HepG2 (cell line): ENCODE results near the gene ZNF223. TPM values are rescaled to one million over a fixed set of nuclear protein-coding genes. Genes with fewer than 3 reads are reported as not detected.
A peak's percentile ranks its signal among the peaks of the same experiment; 100 is the strongest.

Source experiments
- ATM ChIP-seq: fragments of 450-650 bp; IDR thresholded peaks from 2 replicates; pipeline ENCODE4 v1.7.1; 2017; ENCODE audit warnings: mild to moderate bottlenecking, borderline replicate concordance
- BORCS8-MEF2B ChIP-seq: sonication (generic); formaldehyde crosslinking; IDR thresholded peaks from 2 replicates; pipeline ENCODE4 v1.8.0; 2022; ENCODE audit warnings: mild to moderate bottlenecking, missing genetic modification reagents
- CC2D1A ChIP-seq: sonication (generic); formaldehyde crosslinking; IDR thresholded peaks from 2 replicates; pipeline ENCODE4 v1.8.1; 2023; ENCODE audit warnings: mild to moderate bottlenecking, missing genetic modification reagents
- CREBL2 ChIP-seq: sonication (generic); formaldehyde crosslinking; IDR thresholded peaks from 2 replicates; pipeline ENCODE4 v1.8.1; 2023; ENCODE audit warnings: missing genetic modification reagents, mild to moderate bottlenecking, borderline replicate concordance
- DBP ChIP-seq: sonication (generic); formaldehyde crosslinking; IDR thresholded peaks from 2 replicates; pipeline ENCODE4 v1.4.0; 2020; ENCODE audit warnings: missing genetic modification reagents; ENCODE audit errors: not compliant biosample characterization
- ERF ChIP-seq: IDR thresholded peaks from 2 replicates; pipeline ENCODE4 v1.6.1; 2018; ENCODE audit warnings: missing biosample characterization, missing genetic modification reagents
- GZF1 ChIP-seq: sonication (generic); formaldehyde crosslinking; IDR thresholded peaks from 2 replicates; pipeline ENCODE4 v1.5.1; 2020; ENCODE audit warnings: mild to moderate bottlenecking, missing genetic modification reagents
- HDAC1 ChIP-seq: sonication (generic); formaldehyde crosslinking; IDR thresholded peaks from 2 replicates; pipeline ENCODE4 v1.5.1; 2020; ENCODE audit warnings: mild to moderate bottlenecking, missing genetic modification reagents
- NFIC ChIP-seq: IDR thresholded peaks from 2 replicates; pipeline ENCODE4 v1.6.1; 2012; ENCODE audit warnings: mild to moderate bottlenecking, low read length, inconsistent platforms
- ZBTB1 ChIP-seq: sonication (generic); formaldehyde crosslinking; IDR thresholded peaks from 2 replicates; pipeline ENCODE4 v1.4.0; 2020; ENCODE audit warnings: missing genetic modification reagents, borderline replicate concordance
- ZNF34 ChIP-seq: sonication (generic); formaldehyde crosslinking; IDR thresholded peaks from 2 replicates; pipeline ENCODE4 v1.4.0; 2020; ENCODE audit warnings: mild to moderate bottlenecking, missing genetic modification reagents, borderline replicate concordance
- ZNF367 ChIP-seq: sonication (generic); formaldehyde crosslinking; IDR thresholded peaks from 2 replicates; pipeline ENCODE4 v1.4.0; 2020; ENCODE audit warnings: missing genetic modification reagents, borderline replicate concordance
- ZNF569 ChIP-seq: sonication (generic); formaldehyde crosslinking; IDR thresholded peaks from 2 replicates; pipeline ENCODE4 v1.5.0; 2020; ENCODE audit warnings: mild to moderate bottlenecking, missing genetic modification reagents, moderate library complexity, borderline replicate concordance
- ZNF597 ChIP-seq: sonication (generic); formaldehyde crosslinking; IDR thresholded peaks from 2 replicates; pipeline ENCODE4 v1.5.0; 2020; ENCODE audit warnings: missing genetic modification reagents
- ZNF777 ChIP-seq: sonication (generic); formaldehyde crosslinking; IDR thresholded peaks from 2 replicates; pipeline ENCODE4 v1.4.0; 2020; ENCODE audit warnings: missing genetic modification reagents
- ZNF792 ChIP-seq: IDR thresholded peaks from 2 replicates; pipeline ENCODE4 v1.6.1; 2016
- polyA plus RNA-seq, 8 experiments: library from polyadenylated mRNA; depleted of rRNA in 3 of 8; stranded (reverse) in 7 of 8; unstranded in 1 of 8; fragments of >200 nt; fragmentation: Illumina TruSeq in 4 of 8; extraction: Trizol in 4 of 8; gene quantifications; 2 replicates each; pipeline versions ENCODE4 v1.2.1 to v1.2.3, GENCODE V29; 2011 to 2016; ENCODE audit warnings: low read depth in 4 of 8, missing spikeins in 1 of 8, mixed read lengths in 1 of 8; ENCODE audit not compliant: insufficient read depth in 1 of 8
- total RNA-seq, 5 experiments: library from RNA; depleted of rRNA; stranded (reverse); fragments of >200 nt; fragmentation: Illumina TruSeq; extraction: Trizol; gene quantifications; 2 replicates each; pipeline ENCODE4 v1.2.3, GENCODE V29; 2016; ENCODE audit warnings: low read depth in 1 of 5
- TF ChIP-seq, protein P1 (sequence below): IDR thresholded peaks from 2 replicates; pipeline ENCODE4 v1.6.1; 2016
- TF ChIP-seq, protein P2 (sequence below): sonication (generic); formaldehyde crosslinking; IDR thresholded peaks from 2 replicates; pipeline ENCODE4 v1.4.0; 2020; ENCODE audit warnings: low read depth, mild to moderate bottlenecking, missing genetic modification reagents
- TF ChIP-seq, protein P3 (sequence below): IDR thresholded peaks from 2 replicates; pipeline ENCODE4 v1.6.1; 2016; ENCODE audit warnings: missing biosample characterization, missing genetic modification reagents, low read depth

ZNF223 gene
- total and polyA plus RNA-seq, 2 of the 13 experiments (the other 11 are each of a cell fraction or from before 2014, with no cell fraction given): 2.0 to 4.8 TPM

GRCh38 chr19:44071824-44072542 lies 20.1 kb downstream of the ZNF223 start, which contains the start of gene ZNF284 (continued):
- TF ChIP-seq HDAC1 (CRISPR knock-in tag) (peak; percentile 38; the same call in 1 of the 2 replicates), NFIC (no peak), ZNF367 (no peak), ZNF777 (CRISPR knock-in tag) (no peak), ATM (no peak), CC2D1A (CRISPR knock-in tag) (no peak), ERF (CRISPR knock-in tag) (peak; percentile 69; the same call in 1 of the 2 replicates), DBP (no peak), BORCS8-MEF2B (peak; percentile 66; the same call in 1 of the 2 replicates), ZNF597 (CRISPR knock-in tag) (no peak), ZNF34 (CRISPR knock-in tag) (no peak), ZNF569 (no peak), GZF1 (CRISPR knock-in tag) (no peak), CREBL2 (CRISPR knock-in tag) (no peak), ZNF792 (CRISPR knock-in tag) (peak; percentile 63; the same call in 1 of the 2 replicates), ZBTB1 (CRISPR knock-in tag) (no peak)
- TF ChIP-seq, protein P1, sequence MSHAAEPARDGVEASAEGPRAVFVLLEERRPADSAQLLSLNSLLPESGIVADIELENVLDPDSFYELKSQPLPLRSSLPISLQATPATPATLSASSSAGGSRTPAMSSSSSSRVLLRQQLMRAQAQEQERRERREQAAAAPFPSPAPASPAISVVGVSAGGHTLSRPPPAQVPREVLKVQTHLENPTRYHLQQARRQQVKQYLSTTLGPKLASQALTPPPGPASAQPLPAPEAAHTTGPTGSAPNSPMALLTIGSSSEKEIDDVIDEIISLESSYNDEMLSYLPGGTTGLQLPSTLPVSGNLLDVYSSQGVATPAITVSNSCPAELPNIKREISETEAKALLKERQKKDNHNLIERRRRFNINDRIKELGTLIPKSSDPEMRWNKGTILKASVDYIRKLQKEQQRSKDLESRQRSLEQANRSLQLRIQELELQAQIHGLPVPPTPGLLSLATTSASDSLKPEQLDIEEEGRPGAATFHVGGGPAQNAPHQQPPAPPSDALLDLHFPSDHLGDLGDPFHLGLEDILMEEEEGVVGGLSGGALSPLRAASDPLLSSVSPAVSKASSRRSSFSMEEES: 0 out of 2 replicates have a peak, but pooled peaks have one; percentile 13
- TF ChIP-seq, protein P2, sequence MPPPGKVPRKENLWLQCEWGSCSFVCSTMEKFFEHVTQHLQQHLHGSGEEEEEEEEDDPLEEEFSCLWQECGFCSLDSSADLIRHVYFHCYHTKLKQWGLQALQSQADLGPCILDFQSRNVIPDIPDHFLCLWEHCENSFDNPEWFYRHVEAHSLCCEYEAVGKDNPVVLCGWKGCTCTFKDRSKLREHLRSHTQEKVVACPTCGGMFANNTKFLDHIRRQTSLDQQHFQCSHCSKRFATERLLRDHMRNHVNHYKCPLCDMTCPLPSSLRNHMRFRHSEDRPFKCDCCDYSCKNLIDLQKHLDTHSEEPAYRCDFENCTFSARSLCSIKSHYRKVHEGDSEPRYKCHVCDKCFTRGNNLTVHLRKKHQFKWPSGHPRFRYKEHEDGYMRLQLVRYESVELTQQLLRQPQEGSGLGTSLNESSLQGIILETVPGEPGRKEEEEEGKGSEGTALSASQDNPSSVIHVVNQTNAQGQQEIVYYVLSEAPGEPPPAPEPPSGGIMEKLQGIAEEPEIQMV (CRISPR knock-in tag): no peak
- TF ChIP-seq, protein P3, sequence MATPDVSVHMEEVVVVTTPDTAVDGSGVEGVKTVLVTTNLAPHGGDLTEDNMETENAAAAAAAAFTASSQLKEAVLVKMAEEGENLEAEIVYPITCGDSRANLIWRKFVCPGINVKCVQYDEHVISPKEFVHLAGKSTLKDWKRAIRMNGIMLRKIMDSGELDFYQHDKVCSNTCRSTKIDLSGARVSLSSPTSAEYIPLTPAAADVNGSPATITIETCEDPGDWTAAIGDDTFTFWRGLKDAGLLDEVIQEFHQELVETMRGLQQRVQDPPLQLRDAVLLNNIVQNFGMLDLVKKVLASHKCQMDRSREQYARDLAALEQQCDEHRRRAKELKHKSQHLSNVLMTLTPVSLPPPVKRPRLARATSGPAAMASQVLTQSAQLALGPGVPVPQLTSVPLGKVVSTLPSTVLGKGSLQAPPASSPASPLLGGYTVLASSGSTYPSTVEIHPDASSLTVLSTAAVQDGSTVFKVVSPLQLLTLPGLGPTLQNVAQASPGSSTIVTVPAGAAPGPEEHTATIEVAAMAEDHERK (CRISPR knock-in tag): peak; percentile 68
